Choroid plexus epithelial cell (primary cell): ENCODE data around the gene REV1.
A peak's percentile ranks its signal among the peaks of the same experiment; 100 is the strongest.

Source experiments
- DNase-seq: peaks from one replicate; pipeline ENCODE4 v3.0.0-alpha.2; 2010; ENCODE audit warnings: low read depth
- H3K4me3 ChIP-seq: 2 replicates; pipeline ENCODE4 v1.5.1; 2011; ENCODE audit warnings: low read depth, mild to moderate bottlenecking, control low read depth, low read length, moderate library complexity
- CTCF ChIP-seq: conservative IDR thresholded peaks from 2 replicates; pipeline ENCODE4 v1.5.1; 2011; ENCODE audit warnings: low read depth, mild to moderate bottlenecking, control low read depth, inconsistent platforms, low read length, moderate library complexity

REV1 gene

GRCh38 chr2:99489761-99490622 lies at the start of gene REV1:
TSS of gene REV1 (minus strand) at chr2:99490017. CDS start at chr2:99464975, 25,042 bp downstream.
- DNase-seq, result peak; percentile 97
- peak within 1 kb of the TSS; percentile 87 for H3K4me3 ChIP-seq
- peak; percentile 80 for TF ChIP-seq CTCF

- no peak overlapping the region for H3K4me3 ChIP-seq
- DNase-seq, result no peak
- TF ChIP-seq CTCF, result no peak
These were observed 48.2 kb upstream of the REV1 start for GRCh38 chr2:99537910-99538485.

GRCh38 chr2:99524056-99524455 lies 34.2 kb upstream of the REV1 start:
- no peak for DNase-seq
- H3K4me3 ChIP-seq, result no peak overlapping the region
- TF ChIP-seq CTCF, result no peak

- no peak overlapping the region for H3K4me3 ChIP-seq
- DNase-seq, result no peak
- no peak for TF ChIP-seq CTCF
These were observed 32.3 kb upstream of the REV1 start for GRCh38 chr2:99522157-99522556.

- no peak for TF ChIP-seq CTCF
- DNase-seq, result no peak
- H3K4me3 ChIP-seq, result no peak overlapping the region
These were observed 31.0 kb upstream of the REV1 start for GRCh38 chr2:99520813-99521212.

- DNase-seq, result no peak
- H3K4me3 ChIP-seq, result no peak overlapping the region
- no peak for TF ChIP-seq CTCF
These were observed 30.4 kb upstream of the REV1 start for GRCh38 chr2:99520195-99520594.

- no peak for DNase-seq
- no peak overlapping the region for H3K4me3 ChIP-seq
- no peak for TF ChIP-seq CTCF
These were observed 24.5 kb upstream of the REV1 start for GRCh38 chr2:99514357-99514756.
